OCI-LY7 (cell line): ENCODE data around the gene PLXDC2. TPM values are rescaled to one million over a fixed set of nuclear protein-coding genes. Genes with fewer than 3 reads are reported as not detected.

ENCODE experiments used
- BruUV-seq: library from RNA; stranded (reverse); fragments of 400-500 nt; replicated peaks from 2 replicates; lab custom pipeline; 2021; lab: Mats Ljungman, UMichigan
- CTCF ChIA-PET: fragments of 300-600 bp; sonication (Branson Sonifier 250); formaldehyde crosslinking; loops from one replicate; lab custom pipeline; 2022; ENCODE audit warnings: antibody characterized with exemption; ENCODE audit not compliant: unreplicated experiment; lab: Charles Lee
- POLR2A ChIA-PET: fragments of 300-600 bp; sonication (Branson Sonifier 250); formaldehyde crosslinking; loops from one replicate; lab custom pipeline; 2022; ENCODE audit warnings: antibody characterized with exemption; lab: Charles Lee
- DNase-seq: peaks from one replicate; pipeline ENCODE4 v3.0.0-alpha.2; 2015; ENCODE audit warnings: low spot score
- H2AFZ ChIP-seq: fragments of 200-600 bp; sonication (generic), shearing (Covaris generic); 2 replicates; pipeline ENCODE4 v1.6.1; 2014; ENCODE audit warnings: mild to moderate bottlenecking, antibody characterized with exemption, low read length, moderate library complexity
- H3K27ac ChIP-seq: fragments of 200-600 bp; sonication (generic); 2 replicates; pipeline ENCODE4 v1.5.1; 2014; ENCODE audit warnings: mixed run types, low read depth, mild to moderate bottlenecking, moderate library complexity, low read length, inconsistent platforms; ENCODE audit not compliant: poor library complexity, severe bottlenecking
- H3K36me3 ChIP-seq: fragments of 200-600 bp; sonication (generic); 2 replicates; pipeline ENCODE4 v1.6.1; 2014; ENCODE audit warnings: mild to moderate bottlenecking, antibody characterized with exemption, low read length, moderate library complexity, mixed read lengths; ENCODE audit not compliant: insufficient read depth
- H3K4me1 ChIP-seq: fragments of 200-600 bp; sonication (generic); 2 replicates; pipeline ENCODE4 v1.5.1; 2014; ENCODE audit warnings: mild to moderate bottlenecking, low read length; ENCODE audit not compliant: insufficient read depth, poor library complexity, severe bottlenecking
- H3K4me2 ChIP-seq: fragments of 200-600 bp; sonication (generic); 2 replicates; pipeline ENCODE4 v1.6.1; 2014; ENCODE audit warnings: mild to moderate bottlenecking, low read length
- H3K4me3 ChIP-seq: fragments of 200-600 bp; sonication (generic); 2 replicates; pipeline ENCODE4 v1.5.1; 2014; ENCODE audit warnings: mild to moderate bottlenecking, low read depth, low read length; ENCODE audit not compliant: poor library complexity, severe bottlenecking
- H3K79me2 ChIP-seq: fragments of 200-600 bp; sonication (generic); 2 replicates; pipeline ENCODE4 v1.6.1; 2016; ENCODE audit warnings: low read depth, mild to moderate bottlenecking, low read length, moderate library complexity, mixed read lengths; ENCODE audit not compliant: insufficient read depth
- H3K9me2 ChIP-seq: fragments of 200-600 bp; sonication (generic); 2 replicates; pipeline ENCODE4 v1.6.1; 2016; ENCODE audit warnings: mild to moderate bottlenecking, low read length, mixed read lengths; ENCODE audit not compliant: insufficient read depth
- H3K9me3 ChIP-seq: fragments of 200-600 bp; sonication (generic); 2 replicates; pipeline ENCODE4 v1.6.1; 2014; ENCODE audit warnings: mild to moderate bottlenecking, mixed run types, low read length, mixed read lengths
- H4K20me1 ChIP-seq: fragments of 200-600 bp; sonication (generic); 2 replicates; pipeline ENCODE4 v1.6.1; 2014; ENCODE audit warnings: mild to moderate bottlenecking, antibody characterized with exemption, low read length, moderate library complexity, mixed read lengths; ENCODE audit not compliant: insufficient read depth
- EZH2phosphoT487 ChIP-seq: fragments of 200-600 bp; sonication (generic); IDR thresholded peaks from 2 replicates; pipeline ENCODE4 v1.6.1; 2018; ENCODE audit warnings: low read depth, borderline replicate concordance, mild to moderate bottlenecking, mixed run types, antibody characterized with exemption, low read length, moderate library complexity, mixed read lengths
- intact Hi-C: fragments of 100-400 bp; cut with micrococcal nuclease; formaldehyde crosslinking; loops from one replicate; pipeline ENCODE4 v1.10.0; 2022; ENCODE audit not compliant: unreplicated experiment
- total RNA-seq, 2 experiments: library from RNA; depleted of rRNA in 1 of 2; stranded (reverse); fragments of >200 nt in 1 of 2; shearing (Covaris generic) in 1 of 2; gene quantifications; 2 replicates each; pipeline ENCODE4 v1.2.3, GENCODE V29; 2014 to 2022
- TF ChIP-seq, protein P1 (sequence below): fragments of 200-600 bp; sonication (generic); conservative IDR thresholded peaks from 2 replicates; pipeline ENCODE4 v1.5.1; 2014; ENCODE audit warnings: mild to moderate bottlenecking, antibody characterized with exemption, low read length, moderate library complexity, mixed read lengths

PLXDC2 gene
- total RNA-seq, 2 experiments from 2014 or later, result not detected

GRCh38 chr10:19809481-19809880 is 6.8 kb upstream of the PLXDC2 start:
- H3K4me2 ChIP-seq, result no peak overlapping the region
- intact Hi-C loops, result no loop called here
- no peak overlapping the region for H3K27ac ChIP-seq
- H3K4me3 ChIP-seq, result no peak overlapping the region
- H2AFZ ChIP-seq, result no peak overlapping the region
- no peak for DNase-seq
- no TSS peak for BruUV-seq
- no peaks in the 10 kb centered on the region for H3K79me2 ChIP-seq
- no peaks in the 10 kb centered on the region for H3K9me2 ChIP-seq
- ChIA-PET CTCF (no interaction called here), POLR2A (no interaction called here)
- H3K4me1 ChIP-seq, result no peaks in the 10 kb centered on the region
- H3K36me3 ChIP-seq, result no peaks in the 10 kb centered on the region
- H3K9me3 ChIP-seq, result no peaks in the 10 kb centered on the region
- H4K20me1 ChIP-seq, result no peaks in the 10 kb centered on the region
- TF ChIP-seq EZH2phosphoT487, result no peak
- TF ChIP-seq, protein P1, sequence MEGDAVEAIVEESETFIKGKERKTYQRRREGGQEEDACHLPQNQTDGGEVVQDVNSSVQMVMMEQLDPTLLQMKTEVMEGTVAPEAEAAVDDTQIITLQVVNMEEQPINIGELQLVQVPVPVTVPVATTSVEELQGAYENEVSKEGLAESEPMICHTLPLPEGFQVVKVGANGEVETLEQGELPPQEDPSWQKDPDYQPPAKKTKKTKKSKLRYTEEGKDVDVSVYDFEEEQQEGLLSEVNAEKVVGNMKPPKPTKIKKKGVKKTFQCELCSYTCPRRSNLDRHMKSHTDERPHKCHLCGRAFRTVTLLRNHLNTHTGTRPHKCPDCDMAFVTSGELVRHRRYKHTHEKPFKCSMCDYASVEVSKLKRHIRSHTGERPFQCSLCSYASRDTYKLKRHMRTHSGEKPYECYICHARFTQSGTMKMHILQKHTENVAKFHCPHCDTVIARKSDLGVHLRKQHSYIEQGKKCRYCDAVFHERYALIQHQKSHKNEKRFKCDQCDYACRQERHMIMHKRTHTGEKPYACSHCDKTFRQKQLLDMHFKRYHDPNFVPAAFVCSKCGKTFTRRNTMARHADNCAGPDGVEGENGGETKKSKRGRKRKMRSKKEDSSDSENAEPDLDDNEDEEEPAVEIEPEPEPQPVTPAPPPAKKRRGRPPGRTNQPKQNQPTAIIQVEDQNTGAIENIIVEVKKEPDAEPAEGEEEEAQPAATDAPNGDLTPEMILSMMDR, result no peak

GRCh38 chr10:19811540-19811939 is 4.7 kb upstream of the PLXDC2 start:
- ChIA-PET POLR2A (no interaction called here), CTCF (no interaction called here)
- H3K4me2 ChIP-seq, result no peak overlapping the region
- no peaks in the 10 kb centered on the region for H3K4me1 ChIP-seq
- intact Hi-C loops, result no loop called here
- no peak overlapping the region for H3K4me3 ChIP-seq
- no peaks in the 10 kb centered on the region for H4K20me1 ChIP-seq
- H2AFZ ChIP-seq, result no peak overlapping the region
- no peak overlapping the region for H3K27ac ChIP-seq
- TF ChIP-seq, protein P1, result no peak
- no peak for TF ChIP-seq EZH2phosphoT487
- H3K36me3 ChIP-seq, result no peaks in the 10 kb centered on the region
- no TSS peak for BruUV-seq
- DNase-seq, result no peak
- no peaks in the 10 kb centered on the region for H3K9me3 ChIP-seq
- no peaks in the 10 kb centered on the region for H3K79me2 ChIP-seq
- H3K9me2 ChIP-seq, result no peaks in the 10 kb centered on the region

DNA sequence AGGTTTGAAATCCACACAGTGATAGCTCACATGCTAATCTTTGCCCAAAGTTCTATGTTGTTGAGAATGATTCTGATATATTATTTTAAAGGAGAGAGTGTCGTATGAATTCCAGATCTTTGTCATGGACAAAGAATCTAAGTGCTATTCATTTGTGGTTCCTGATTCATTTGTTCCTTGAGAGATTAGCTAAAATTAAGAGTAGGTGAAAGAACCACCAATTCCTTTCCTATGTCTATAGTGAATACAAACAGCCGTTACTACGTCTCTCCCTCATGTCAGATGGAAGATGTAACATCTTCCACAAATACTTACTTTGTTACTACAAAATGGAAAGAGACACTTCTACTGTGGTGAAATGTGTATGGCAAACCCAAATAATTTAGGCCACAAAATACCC is 3.3 kb upstream of the PLXDC2 start:
- Histone ChIP-seq H3K4me1 (no peaks in the 10 kb centered on the region), H2AFZ (no peak overlapping the region), H3K36me3 (no peaks in the 10 kb centered on the region), H3K4me3 (no peak overlapping the region), H3K79me2 (no peaks in the 10 kb centered on the region), H3K9me2 (no peaks in the 10 kb centered on the region), H3K9me3 (no peaks in the 10 kb centered on the region), H3K4me2 (no peak overlapping the region), H4K20me1 (no peaks in the 10 kb centered on the region), H3K27ac (no peak overlapping the region)
- intact Hi-C loops, result no loop called here
- POLR2A ChIA-PET, result no interaction called here
- no peak for DNase-seq
- BruUV-seq, result no TSS peak
- TF ChIP-seq, protein P1, result no peak
- TF ChIP-seq EZH2phosphoT487, result no peak
- CTCF ChIA-PET, result no interaction called here
